Upper lobe of right lung (tissue), 1 donor: ENCODE results near the gene SSBP3. TPM values are rescaled to one million over a fixed set of nuclear protein-coding genes. Genes with fewer than 3 reads are reported as not detected.
A peak's percentile ranks its signal among the peaks of the same experiment; 100 is the strongest.

ENCODE experiments used
- ATAC-seq: fragments of 200-7000 bp; cut with Tn5 transposase; one replicate; pipeline ENCODE4 v1.9.1; 2020; ENCODE audit warnings: mild to moderate bottlenecking, moderate library complexity
- DNase-seq: peaks from one replicate; pipeline ENCODE4 v3.0.0-alpha.2; 2020
- H3K27ac ChIP-seq: fragments of 200-600 bp; one replicate; pipeline ENCODE4 v1.8.0; 2022
- H3K27me3 ChIP-seq: fragments of 200-600 bp; one replicate; pipeline ENCODE4 v1.8.0; 2022; ENCODE audit warnings: mild to moderate bottlenecking
- H3K36me3 ChIP-seq: fragments of 200-600 bp; one replicate; pipeline ENCODE4 v1.8.0; 2022
- H3K4me1 ChIP-seq: fragments of 200-600 bp; one replicate; pipeline ENCODE4 v1.8.0; 2022
- H3K4me3 ChIP-seq: fragments of 200-600 bp; one replicate; pipeline ENCODE4 v1.8.0; 2022; ENCODE audit warnings: mild to moderate bottlenecking
- H3K9me3 ChIP-seq: fragments of 200-600 bp; one replicate; pipeline ENCODE4 v1.8.0; 2022
- CTCF ChIP-seq: fragments of 200-600 bp; IDR thresholded peaks from one replicate; pipeline ENCODE4 v1.8.0; 2022; ENCODE audit warnings: antibody characterized with exemption
- intact Hi-C: fragments of 100-400 bp; cut with DNase I; formaldehyde crosslinking; loops from one replicate; pipeline ENCODE4 v1.11.0; 2022
- total RNA-seq: library from RNA; stranded (reverse); fragmentation: NEBNext Ultra II Directional; extraction: Animal tissue kit (Norgen Biotek cat#: 25700); gene quantifications from one replicate; pipeline ENCODE4 v1.2.1, GENCODE V29; 2021
- donor health status: DM: no; HTN: yes; CAD: no; lungs with severe emphysema.

The SSBP3 gene
- total RNA-seq, 1 donor from 2014 or later, result 40.4 TPM

- H3K9me3 ChIP-seq, result no peaks in the 10 kb centered on the region
- H3K4me3 ChIP-seq, result no peak overlapping the region
- no peaks in the 10 kb centered on the region for H3K36me3 ChIP-seq
- DNase-seq, result peak; percentile 43
- no peak for ATAC-seq
- TF ChIP-seq CTCF, result no peak
- H3K4me1 ChIP-seq, result peaks cover 55% of the 10 kb centered on the region
- H3K27me3 ChIP-seq, result no peaks in the 10 kb centered on the region
- H3K27ac ChIP-seq, result no peak overlapping the region
- intact Hi-C loops, result no loop called here
Observed at GRCh38 chr1:54381524-54381923, 24.7 kb downstream of the SSBP3 start.

- Histone ChIP-seq H3K4me3 (no peak overlapping the region), H3K9me3 (no peaks in the 10 kb centered on the region), H3K4me1 (peaks cover 50% of the 10 kb centered on the region), H3K36me3 (no peaks in the 10 kb centered on the region), H3K27ac (no peak overlapping the region), H3K27me3 (no peaks in the 10 kb centered on the region)
- DNase-seq, result no peak
- no peak for ATAC-seq
- no peak for TF ChIP-seq CTCF
- intact Hi-C loops, result no loop called here
Observed at GRCh38 chr1:54380290-54380882, 25.8 kb downstream of the SSBP3 start.

GRCh38 chr1:54379555-54380289 is 26.5 kb downstream of the SSBP3 start:
- Histone ChIP-seq H3K4me1 (peaks cover 43% of the 10 kb centered on the region), H3K9me3 (no peaks in the 10 kb centered on the region), H3K27ac (peak overlapping the region; percentile 13), H3K27me3 (no peaks in the 10 kb centered on the region), H3K36me3 (no peaks in the 10 kb centered on the region), H3K4me3 (no peak overlapping the region)
- no peak for TF ChIP-seq CTCF
- DNase-seq (peak; percentile 64), ATAC-seq (peak; percentile 37)
- intact Hi-C loops, result no loop called here

GRCh38 chr1:54378874-54379554 is 27.2 kb downstream of the SSBP3 start:
- peaks cover 36% of the 10 kb centered on the region for H3K4me1 ChIP-seq
- peak overlapping the region; percentile 13 for H3K27ac ChIP-seq
- H3K27me3 ChIP-seq, result no peaks in the 10 kb centered on the region
- no peaks in the 10 kb centered on the region for H3K36me3 ChIP-seq
- no peak overlapping the region for H3K4me3 ChIP-seq
- intact Hi-C loops, result no loop called here
- DNase-seq (no peak), ATAC-seq (no peak)
- H3K9me3 ChIP-seq, result no peaks in the 10 kb centered on the region
- TF ChIP-seq CTCF, result no peak

GRCh38 chr1:54378157-54378873 is 27.9 kb downstream of the SSBP3 start:
- ATAC-seq (no peak), DNase-seq (no peak)
- Histone ChIP-seq H3K4me1 (peaks cover 36% of the 10 kb centered on the region), H3K27me3 (no peaks in the 10 kb centered on the region), H3K27ac (no peak overlapping the region), H3K36me3 (no peaks in the 10 kb centered on the region), H3K9me3 (no peaks in the 10 kb centered on the region), H3K4me3 (no peak overlapping the region)
- TF ChIP-seq CTCF, result no peak
- intact Hi-C loops, result no loop called here
